HepG2 (cell line): ENCODE measurements around the gene HSD11B1L. TPM values are rescaled to one million over a fixed set of nuclear protein-coding genes. Genes with fewer than 3 reads are reported as not detected.
A peak's percentile ranks its signal among the peaks of the same experiment; 100 is the strongest.

Experiments used
- DNMT3B ChIP-seq: conservative IDR thresholded peaks from 2 replicates; pipeline ENCODE4 v1.6.1; 2016; ENCODE audit warnings: missing biosample characterization, control low read depth
- EP300 ChIP-seq, 3 experiments: sonication (generic) in 1 of 3; formaldehyde crosslinking in 1 of 3; IDR thresholded peaks; 2 replicates each; pipeline versions ENCODE4 v1.5.1 to v1.6.1; 2011 to 2020; ENCODE audit warnings: low read depth in 2 of 3, low read length in 2 of 3, borderline replicate concordance in 1 of 3, improper control_type of control experiment in 1 of 3, mild to moderate bottlenecking in 1 of 3, missing genetic modification reagents in 1 of 3, moderate library complexity in 1 of 3
- KDM2A ChIP-seq: sonication (generic); formaldehyde crosslinking; IDR thresholded peaks from 2 replicates; pipeline ENCODE4 v1.4.0; 2020; ENCODE audit warnings: low read depth, missing genetic modification reagents, borderline replicate concordance
- NFE2L1 ChIP-seq: sonication (generic); formaldehyde crosslinking; IDR thresholded peaks from 2 replicates; pipeline ENCODE4 v1.4.0; 2020; ENCODE audit warnings: missing genetic modification reagents, mild to moderate bottlenecking, borderline replicate concordance
- RAD21 ChIP-seq: fragments of 450-650 bp; formaldehyde crosslinking; IDR thresholded peaks from 2 replicates; pipeline ENCODE4 v1.5.0; 2020; ENCODE audit warnings: mild to moderate bottlenecking
- SATB2 ChIP-seq: sonication (generic); formaldehyde crosslinking; IDR thresholded peaks from 2 replicates; pipeline ENCODE4 v1.5.0; 2020; ENCODE audit warnings: missing genetic modification reagents
- STAT5B ChIP-seq: sonication (generic); formaldehyde crosslinking; IDR thresholded peaks from 2 replicates; pipeline ENCODE4 v1.4.0; 2020; ENCODE audit warnings: missing genetic modification reagents
- ZC3H4 ChIP-seq: sonication (generic); formaldehyde crosslinking; IDR thresholded peaks from 2 replicates; pipeline ENCODE4 v1.4.0; 2020; ENCODE audit warnings: missing genetic modification reagents, borderline replicate concordance
- ZMAT3 ChIP-seq: sonication (generic); formaldehyde crosslinking; conservative IDR thresholded peaks from 2 replicates; pipeline ENCODE4 v1.7.0; 2021; ENCODE audit warnings: missing genetic modification reagents
- ZMYM3 ChIP-seq: sonication (generic); formaldehyde crosslinking; IDR thresholded peaks from 2 replicates; pipeline ENCODE4 v1.5.1; 2020; ENCODE audit warnings: mild to moderate bottlenecking, missing genetic modification reagents
- ZNF350 ChIP-seq: sonication (generic); formaldehyde crosslinking; IDR thresholded peaks from 2 replicates; pipeline ENCODE4 v1.4.0; 2020; ENCODE audit warnings: mild to moderate bottlenecking, low read depth, missing genetic modification reagents, borderline replicate concordance
- ZNF431 ChIP-seq: sonication (generic); formaldehyde crosslinking; IDR thresholded peaks from 2 replicates; pipeline ENCODE4 v1.9.0; 2022; ENCODE audit warnings: missing genetic modification reagents, low read depth, mild to moderate bottlenecking, borderline replicate concordance
- ZNF510 ChIP-seq: sonication (generic); formaldehyde crosslinking; IDR thresholded peaks from 2 replicates; pipeline ENCODE4 v1.4.0; 2020; ENCODE audit warnings: low read depth, mild to moderate bottlenecking, missing genetic modification reagents
- ZNF563 ChIP-seq: sonication (generic); formaldehyde crosslinking; IDR thresholded peaks from 2 replicates; pipeline ENCODE4 v1.8.0; 2022; ENCODE audit warnings: mild to moderate bottlenecking, moderate library complexity, missing genetic modification reagents
- ZNF619 ChIP-seq: sonication (generic); formaldehyde crosslinking; IDR thresholded peaks from 2 replicates; pipeline ENCODE4 v1.4.0; 2020; ENCODE audit warnings: mild to moderate bottlenecking, missing genetic modification reagents
- ZNF772 ChIP-seq: sonication (generic); formaldehyde crosslinking; IDR thresholded peaks from 2 replicates; pipeline ENCODE4 v1.5.0; 2020; ENCODE audit warnings: mild to moderate bottlenecking, missing genetic modification reagents
- ZSCAN12 ChIP-seq: sonication (generic); formaldehyde crosslinking; IDR thresholded peaks from 2 replicates; pipeline ENCODE4 v1.9.0; 2021; ENCODE audit warnings: mild to moderate bottlenecking, missing genetic modification reagents
- polyA plus RNA-seq, 8 experiments: library from polyadenylated mRNA; depleted of rRNA in 3 of 8; stranded (reverse) in 7 of 8; unstranded in 1 of 8; fragments of >200 nt; fragmentation: Illumina TruSeq in 4 of 8; extraction: Trizol in 4 of 8; gene quantifications; 2 replicates each; pipeline versions ENCODE4 v1.2.1 to v1.2.3, GENCODE V29; 2011 to 2016; ENCODE audit warnings: low read depth in 4 of 8, missing spikeins in 1 of 8, mixed read lengths in 1 of 8; ENCODE audit not compliant: insufficient read depth in 1 of 8
- total RNA-seq, 5 experiments: library from RNA; depleted of rRNA; stranded (reverse); fragments of >200 nt; fragmentation: Illumina TruSeq; extraction: Trizol; gene quantifications; 2 replicates each; pipeline ENCODE4 v1.2.3, GENCODE V29; 2016; ENCODE audit warnings: low read depth in 1 of 5
- TF ChIP-seq, protein P1 (sequence below): IDR thresholded peaks from 2 replicates; pipeline ENCODE4 v1.6.1; 2012; ENCODE audit warnings: low read depth, low read length, improper control_type of control experiment
- TF ChIP-seq, protein P2 (sequence below): sonication (generic); formaldehyde crosslinking; IDR thresholded peaks from 2 replicates; pipeline ENCODE4 v1.5.0; 2020; ENCODE audit warnings: missing genetic modification reagents
- TF ChIP-seq, protein P3 (sequence below): sonication (generic); formaldehyde crosslinking; IDR thresholded peaks from 2 replicates; pipeline ENCODE4 v1.5.1; 2020; ENCODE audit warnings: missing genetic modification reagents, mild to moderate bottlenecking, borderline replicate concordance
- TF ChIP-seq, protein P4 (sequence below): sonication (generic); formaldehyde crosslinking; IDR thresholded peaks from 2 replicates; pipeline ENCODE4 v1.8.0; 2022; ENCODE audit warnings: missing genetic modification reagents, mild to moderate bottlenecking, borderline replicate concordance

The HSD11B1L gene
- total and polyA plus RNA-seq, 2 of the 13 experiments (the other 11 are each of a cell fraction or from before 2014, with no cell fraction given) = 2.8 to 3.9 TPM

DNA sequence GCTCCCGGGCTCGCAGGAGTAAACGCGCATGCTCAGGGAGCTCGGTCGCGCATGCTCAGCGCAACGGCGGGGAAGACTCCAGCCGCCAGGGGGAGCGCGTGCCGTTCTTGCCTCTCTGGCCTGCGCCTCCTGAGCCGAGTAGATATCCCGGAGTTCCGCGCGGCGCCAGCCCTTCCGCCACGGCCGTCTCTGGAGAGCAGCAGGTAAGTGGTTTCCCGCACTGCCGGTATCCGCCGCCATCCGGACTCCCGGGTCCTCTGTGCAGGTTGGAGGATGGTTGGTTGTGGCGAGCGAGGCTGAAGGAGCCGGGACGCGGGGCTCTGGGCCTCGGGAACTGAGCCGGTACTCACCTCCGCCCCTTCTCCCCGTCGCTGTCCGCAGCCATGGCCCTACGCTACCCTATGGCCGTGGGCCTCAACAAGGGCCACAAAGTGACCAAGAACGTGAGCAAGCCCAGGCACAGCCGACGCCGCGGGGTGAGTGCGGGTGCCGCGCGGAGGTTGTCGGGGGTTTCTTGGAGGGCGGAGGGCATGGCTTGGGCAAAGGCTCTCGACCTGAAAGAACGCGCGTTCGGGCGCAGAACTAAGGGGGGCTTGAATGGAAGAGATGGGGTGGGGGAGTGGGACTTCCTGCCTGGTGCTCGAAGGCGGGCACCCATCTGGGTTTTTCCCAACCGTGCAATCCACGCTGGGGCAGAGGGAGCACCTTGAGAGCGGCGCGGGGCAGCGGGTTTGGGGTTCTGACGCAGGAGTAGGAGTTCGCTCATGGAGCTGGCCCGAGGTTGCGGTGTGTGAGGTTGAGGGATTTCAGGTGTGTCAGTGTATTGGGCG, 9.5 kb downstream of the HSD11B1L start, which contains the start of gene RPL36 (continued):
- TF ChIP-seq, protein P1, sequence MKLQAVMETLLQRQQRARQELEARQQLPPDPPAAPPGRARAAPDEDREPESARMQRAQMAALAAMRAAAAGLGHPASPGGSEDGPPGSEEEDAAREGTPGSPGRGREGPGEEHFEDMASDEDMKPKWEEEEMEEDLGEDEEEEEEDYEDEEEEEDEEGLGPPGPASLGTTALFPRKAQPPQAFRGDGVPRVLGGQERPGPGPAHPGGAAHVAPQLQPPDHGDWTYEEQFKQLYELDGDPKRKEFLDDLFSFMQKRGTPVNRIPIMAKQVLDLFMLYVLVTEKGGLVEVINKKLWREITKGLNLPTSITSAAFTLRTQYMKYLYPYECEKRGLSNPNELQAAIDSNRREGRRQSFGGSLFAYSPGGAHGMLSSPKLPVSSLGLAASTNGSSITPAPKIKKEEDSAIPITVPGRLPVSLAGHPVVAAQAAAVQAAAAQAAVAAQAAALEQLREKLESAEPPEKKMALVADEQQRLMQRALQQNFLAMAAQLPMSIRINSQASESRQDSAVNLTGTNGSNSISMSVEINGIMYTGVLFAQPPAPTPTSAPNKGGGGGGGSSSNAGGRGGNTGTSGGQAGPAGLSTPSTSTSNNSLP = no peak
- TF ChIP-seq NFE2L1 (no peak), ZNF772 (peak; percentile 72; the same call in 1 of the 2 replicates), EP300 (IDR thresholded peaks at IDR 0.05; ENCODE audit: low read depth in 2 of 2, low read length in 2 of 2) (no peak), EP300 (CRISPR knock-in tag; IDR thresholded peaks at IDR 0.05; ENCODE audit: borderline replicate concordance) (no peak), KDM2A (CRISPR knock-in tag) (peak; percentile 96), ZNF431 (CRISPR knock-in tag) (peak; percentile 89), ZNF510 (CRISPR knock-in tag) (peak; percentile 67; the same call in 1 of the 2 replicates), ZNF350 (CRISPR knock-in tag) (peak; percentile 94), ZC3H4 (CRISPR knock-in tag) (no peak), STAT5B (CRISPR knock-in tag) (no peak), ZSCAN12 (CRISPR knock-in tag) (0 out of 2 replicates have a peak, but pooled peaks have one; percentile 18), RAD21 (peak; percentile 64; the same call in 1 of the 2 replicates), SATB2 (CRISPR knock-in tag) (peak; percentile 57; the same call in 1 of the 2 replicates), ZNF619 (CRISPR knock-in tag) (peak; percentile 93), ZMYM3 (CRISPR knock-in tag) (peak; percentile 1; the same call in 1 of the 2 replicates), ZMAT3 (CRISPR knock-in tag) (peak; percentile 50; the same call in 1 of the 2 replicates), DNMT3B (CRISPR knock-in tag) (peak; percentile 86), ZNF563 (peak; percentile 98)
- TF ChIP-seq, protein P2, sequence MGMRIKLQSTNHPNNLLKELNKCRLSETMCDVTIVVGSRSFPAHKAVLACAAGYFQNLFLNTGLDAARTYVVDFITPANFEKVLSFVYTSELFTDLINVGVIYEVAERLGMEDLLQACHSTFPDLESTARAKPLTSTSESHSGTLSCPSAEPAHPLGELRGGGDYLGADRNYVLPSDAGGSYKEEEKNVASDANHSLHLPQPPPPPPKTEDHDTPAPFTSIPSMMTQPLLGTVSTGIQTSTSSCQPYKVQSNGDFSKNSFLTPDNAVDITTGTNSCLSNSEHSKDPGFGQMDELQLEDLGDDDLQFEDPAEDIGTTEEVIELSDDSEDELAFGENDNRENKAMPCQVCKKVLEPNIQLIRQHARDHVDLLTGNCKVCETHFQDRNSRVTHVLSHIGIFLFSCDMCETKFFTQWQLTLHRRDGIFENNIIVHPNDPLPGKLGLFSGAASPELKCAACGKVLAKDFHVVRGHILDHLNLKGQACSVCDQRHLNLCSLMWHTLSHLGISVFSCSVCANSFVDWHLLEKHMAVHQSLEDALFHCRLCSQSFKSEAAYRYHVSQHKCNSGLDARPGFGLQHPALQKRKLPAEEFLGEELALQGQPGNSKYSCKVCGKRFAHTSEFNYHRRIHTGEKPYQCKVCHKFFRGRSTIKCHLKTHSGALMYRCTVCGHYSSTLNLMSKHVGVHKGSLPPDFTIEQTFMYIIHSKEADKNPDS = no peak
- TF ChIP-seq, protein P3, sequence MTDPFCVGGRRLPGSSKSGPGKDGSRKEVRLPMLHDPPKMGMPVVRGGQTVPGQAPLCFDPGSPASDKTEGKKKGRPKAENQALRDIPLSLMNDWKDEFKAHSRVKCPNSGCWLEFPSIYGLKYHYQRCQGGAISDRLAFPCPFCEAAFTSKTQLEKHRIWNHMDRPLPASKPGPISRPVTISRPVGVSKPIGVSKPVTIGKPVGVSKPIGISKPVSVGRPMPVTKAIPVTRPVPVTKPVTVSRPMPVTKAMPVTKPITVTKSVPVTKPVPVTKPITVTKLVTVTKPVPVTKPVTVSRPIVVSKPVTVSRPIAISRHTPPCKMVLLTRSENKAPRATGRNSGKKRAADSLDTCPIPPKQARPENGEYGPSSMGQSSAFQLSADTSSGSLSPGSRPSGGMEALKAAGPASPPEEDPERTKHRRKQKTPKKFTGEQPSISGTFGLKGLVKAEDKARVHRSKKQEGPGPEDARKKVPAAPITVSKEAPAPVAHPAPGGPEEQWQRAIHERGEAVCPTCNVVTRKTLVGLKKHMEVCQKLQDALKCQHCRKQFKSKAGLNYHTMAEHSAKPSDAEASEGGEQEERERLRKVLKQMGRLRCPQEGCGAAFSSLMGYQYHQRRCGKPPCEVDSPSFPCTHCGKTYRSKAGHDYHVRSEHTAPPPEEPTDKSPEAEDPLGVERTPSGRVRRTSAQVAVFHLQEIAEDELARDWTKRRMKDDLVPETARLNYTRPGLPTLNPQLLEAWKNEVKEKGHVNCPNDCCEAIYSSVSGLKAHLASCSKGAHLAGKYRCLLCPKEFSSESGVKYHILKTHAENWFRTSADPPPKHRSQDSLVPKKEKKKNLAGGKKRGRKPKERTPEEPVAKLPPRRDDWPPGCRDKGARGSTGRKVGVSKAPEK (CRISPR knock-in tag) = no peak
- TF ChIP-seq, protein P4, sequence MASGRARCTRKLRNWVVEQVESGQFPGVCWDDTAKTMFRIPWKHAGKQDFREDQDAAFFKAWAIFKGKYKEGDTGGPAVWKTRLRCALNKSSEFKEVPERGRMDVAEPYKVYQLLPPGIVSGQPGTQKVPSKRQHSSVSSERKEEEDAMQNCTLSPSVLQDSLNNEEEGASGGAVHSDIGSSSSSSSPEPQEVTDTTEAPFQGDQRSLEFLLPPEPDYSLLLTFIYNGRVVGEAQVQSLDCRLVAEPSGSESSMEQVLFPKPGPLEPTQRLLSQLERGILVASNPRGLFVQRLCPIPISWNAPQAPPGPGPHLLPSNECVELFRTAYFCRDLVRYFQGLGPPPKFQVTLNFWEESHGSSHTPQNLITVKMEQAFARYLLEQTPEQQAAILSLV (CRISPR knock-in tag) = peak; percentile 85
